Suppressor macrophage (primary cell): ENCODE data around the gene RNF11.
A peak's percentile ranks its signal among the peaks of the same experiment; 100 is the strongest.

Experiments used
- DNase-seq, 4 experiments: peaks; one replicate each; pipeline ENCODE4 v3.0.0-alpha.2; 2020 to 2022

The RNF11 gene

DNA sequence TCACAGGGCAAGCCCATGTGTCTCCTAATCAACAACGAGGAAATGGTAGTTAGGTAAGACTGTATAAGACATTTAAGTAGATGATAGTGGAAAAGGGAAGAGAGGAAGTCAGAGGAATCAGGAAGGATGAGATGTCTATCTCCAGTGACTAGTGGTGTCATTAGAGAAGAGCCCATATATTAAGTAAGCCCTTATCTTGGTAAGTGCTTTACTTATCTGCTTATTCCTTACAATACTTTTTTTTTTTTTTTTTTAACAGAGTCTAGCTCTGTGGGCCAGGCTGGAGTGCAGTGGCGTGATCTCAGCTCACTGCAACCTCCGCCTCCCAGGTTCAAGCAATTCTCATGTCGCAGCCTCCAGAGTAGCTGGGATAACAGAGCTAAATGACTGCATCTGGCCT, 29.5 kb downstream of the RNF11 start:
- peak in 2 of 4 experiments; percentile 37 to 44 for DNase-seq

DNA sequence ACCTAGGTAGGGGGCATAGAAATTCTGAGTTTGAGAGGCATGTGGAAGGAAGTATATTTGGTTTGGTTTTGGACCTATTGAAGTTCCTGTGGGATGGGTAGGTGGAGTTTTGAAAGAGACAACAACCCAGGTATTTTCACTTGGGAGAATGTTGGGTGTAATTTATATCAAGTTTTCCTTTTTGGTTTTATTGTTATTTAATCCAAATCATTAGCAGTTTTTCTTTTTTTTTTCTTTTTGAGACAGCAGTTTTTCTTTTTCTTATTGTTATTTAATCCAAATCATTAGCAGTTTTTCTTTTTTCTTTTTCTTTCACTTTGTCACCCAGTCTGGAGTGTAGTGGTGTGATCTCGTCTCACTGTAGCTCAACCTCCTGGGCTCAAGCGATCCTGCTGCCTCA, 30.1 kb downstream of the RNF11 start:
- DNase-seq = no peak

DNA sequence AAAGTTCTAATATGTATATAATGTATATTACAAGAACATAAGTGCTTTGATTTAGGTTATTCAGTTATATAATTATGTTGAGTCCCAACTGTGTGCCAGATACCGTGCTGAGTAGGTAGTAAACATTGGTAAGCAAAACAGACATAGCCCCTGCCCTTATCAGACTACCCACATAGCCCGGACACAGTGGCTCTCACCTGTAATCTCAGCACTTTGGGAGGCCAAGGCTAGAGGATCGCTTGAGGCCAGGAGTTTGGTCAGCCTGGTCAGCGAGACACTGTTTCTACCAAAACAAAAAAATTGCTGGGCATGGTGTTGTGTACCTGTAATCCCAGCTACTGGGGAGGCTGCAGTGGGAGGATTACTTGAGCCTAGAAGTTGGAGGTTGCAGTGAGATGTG, 30.7 kb downstream of the RNF11 start:
- no peak for DNase-seq

DNA sequence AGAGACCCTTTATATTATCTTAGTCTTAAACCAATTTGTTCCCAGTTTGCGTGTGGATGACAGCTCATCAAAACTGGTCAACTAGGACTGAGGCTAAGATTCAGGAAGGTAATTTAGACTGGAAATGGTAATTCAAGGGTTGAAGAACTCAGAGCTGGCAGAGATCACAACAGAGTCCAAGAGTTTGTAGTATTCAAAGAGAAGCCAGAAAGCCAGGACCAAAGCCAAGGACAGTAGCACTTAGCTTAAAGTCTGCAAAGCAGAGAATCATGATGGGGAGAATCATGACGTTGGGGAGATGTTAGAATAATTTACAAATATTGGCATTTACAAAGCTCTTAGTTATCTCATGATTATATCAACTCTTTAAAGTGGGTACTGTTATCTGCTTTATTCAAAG, 32.6 kb downstream of the RNF11 start:
- DNase-seq = peak in 1 of 4 experiments; percentile 12

DNA sequence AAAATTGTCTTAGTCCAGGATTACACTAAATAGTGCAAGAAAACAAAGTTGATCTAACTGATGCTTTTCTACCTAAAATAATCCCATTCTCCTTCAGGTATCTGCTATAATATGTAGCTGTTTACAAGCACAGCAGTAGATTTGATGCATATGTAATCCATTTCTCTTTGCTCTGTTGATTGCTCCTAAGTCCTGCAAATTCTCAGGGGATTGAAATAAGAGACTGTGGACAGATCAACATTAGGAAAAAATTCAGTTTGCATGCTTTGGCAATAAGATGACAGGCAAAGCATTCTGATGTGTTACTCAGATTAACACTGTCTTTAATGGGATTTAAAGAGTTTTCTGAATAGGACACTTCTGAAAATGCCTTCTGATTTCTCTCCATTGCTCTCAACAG, 34.7 kb downstream of the RNF11 start:
- DNase-seq = no peak

DNA sequence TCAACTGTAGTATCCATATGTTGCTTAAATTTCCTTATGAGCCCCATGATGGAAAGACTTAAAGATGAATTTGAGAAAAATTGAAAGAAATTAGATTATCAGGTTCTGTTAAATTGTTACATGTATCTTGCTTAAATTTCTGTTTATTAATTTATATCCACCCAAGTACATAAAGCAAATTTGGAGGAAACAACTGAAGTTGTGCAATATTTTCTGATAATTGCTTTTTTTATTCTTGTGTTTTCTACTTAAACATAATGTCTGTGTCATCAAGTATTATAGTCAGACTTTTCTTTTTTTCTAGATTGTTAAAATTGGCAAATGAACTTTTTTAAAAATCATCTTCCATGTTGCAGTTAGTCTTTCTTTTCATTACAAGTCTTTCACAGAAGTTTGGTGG, 36.8 kb downstream of the RNF11 start:
- DNase-seq = no peak

DNA sequence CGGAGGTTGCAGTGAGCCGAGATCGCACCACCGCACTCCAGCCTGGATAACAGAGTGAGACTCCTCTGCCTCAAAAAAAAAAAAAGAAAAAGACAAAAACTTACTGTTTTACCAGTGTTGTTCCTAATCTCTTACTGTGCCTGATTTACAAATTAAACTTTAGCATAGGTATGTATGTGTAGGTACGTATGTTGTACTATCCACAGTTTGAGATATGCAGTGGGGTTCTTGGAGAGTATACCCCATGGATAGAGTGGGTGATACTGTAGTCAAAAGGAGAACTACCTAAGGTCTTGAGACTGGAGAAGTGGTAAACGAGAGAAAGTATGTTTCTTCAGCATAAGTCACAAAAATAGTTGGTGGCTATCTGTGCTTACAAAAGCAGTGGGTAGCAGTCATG, 38.6 kb downstream of the RNF11 start:
- peak in 2 of 4 experiments; percentile 20 to 24 for DNase-seq

DNA sequence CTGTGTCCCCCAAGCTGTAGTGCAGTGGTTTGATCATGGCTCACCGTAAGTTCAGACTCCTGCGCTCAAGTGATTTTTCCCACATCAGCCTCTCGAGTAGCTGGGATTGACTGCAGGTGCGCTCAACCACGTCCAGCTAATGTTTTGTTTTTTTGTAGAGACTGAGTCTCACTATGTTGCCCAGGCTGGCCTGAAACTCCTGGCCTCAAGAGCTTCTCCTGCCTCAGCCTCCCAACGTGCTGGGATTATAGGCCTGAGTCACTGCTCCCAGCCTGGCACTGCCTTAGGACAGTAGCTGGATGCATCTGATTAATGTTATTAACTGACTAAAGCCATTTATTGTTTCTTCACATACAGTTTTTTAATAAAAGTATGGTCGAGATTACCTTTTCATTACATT, 40.2 kb downstream of the RNF11 start:
- DNase-seq = no peak

DNA sequence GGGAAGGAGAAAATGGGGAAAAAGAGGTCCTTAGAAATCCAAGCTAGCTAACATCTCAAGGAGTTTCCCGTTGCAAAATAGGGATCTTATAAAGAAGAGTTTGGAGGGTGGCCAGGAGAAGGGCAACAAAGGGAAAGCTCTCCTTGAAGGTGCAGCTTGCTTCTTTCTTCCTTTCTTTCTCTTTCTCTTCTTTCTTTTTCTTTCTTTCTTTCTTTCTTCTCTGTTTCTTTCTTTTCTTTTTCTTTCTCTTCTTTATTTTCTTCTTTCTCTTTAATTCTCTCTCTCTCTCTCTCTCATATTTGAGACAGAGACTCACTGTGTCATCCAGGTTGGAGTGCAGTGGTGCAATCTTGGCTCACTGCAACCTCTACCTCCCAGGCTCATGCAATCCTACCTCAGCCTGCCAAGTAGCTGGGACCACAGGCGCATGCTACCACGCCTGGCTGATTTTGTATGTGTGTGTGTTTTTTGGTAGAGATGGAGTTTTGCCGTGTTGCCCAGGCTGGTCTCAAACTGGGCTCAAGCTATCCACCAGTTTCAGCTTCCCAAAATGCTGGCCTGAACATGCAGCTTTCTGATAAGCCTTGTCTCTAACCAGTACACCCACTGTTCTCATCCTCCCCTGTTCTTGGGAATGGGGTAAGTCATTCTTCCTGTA, 44.4 kb downstream of the RNF11 start:
- no peak for DNase-seq

DNA sequence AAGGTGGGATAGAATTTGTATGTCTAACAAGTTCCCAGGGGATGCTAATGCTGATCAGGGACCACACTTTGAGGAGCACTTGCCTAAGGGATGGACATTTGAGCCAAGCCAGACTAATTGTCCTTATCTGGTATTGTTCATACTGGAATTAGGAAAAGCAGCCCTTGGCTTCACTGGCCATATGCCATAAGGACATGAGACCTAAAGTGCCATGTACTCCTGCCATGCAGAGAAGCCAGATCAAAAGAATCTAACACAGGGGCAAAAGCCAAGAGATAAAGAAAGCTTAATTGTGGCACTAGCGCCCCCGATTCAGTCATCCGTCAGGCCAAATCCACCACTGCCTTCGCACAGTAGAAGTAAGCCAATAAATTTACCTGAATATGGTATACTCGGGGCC, 45.7 kb downstream of the RNF11 start:
- no peak for DNase-seq

DNA sequence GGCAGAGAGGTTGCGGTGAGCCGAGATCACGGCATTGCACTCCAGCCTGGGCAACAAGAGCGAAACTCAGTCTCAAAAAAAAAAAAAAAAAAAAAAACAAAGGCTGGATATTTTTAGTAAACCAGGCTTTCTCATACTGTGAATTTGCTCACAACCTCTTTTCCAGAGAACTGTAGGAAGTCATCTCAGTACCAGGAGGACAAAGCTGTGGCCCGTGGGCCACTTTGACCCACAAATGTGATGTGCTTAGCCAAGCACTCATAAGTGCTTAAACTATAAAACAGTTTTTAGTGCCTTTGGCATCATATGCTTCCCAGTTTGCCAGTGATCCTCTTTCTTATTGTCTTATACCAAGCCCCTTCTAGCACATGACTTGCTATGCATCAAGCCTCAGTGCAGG, 46.5 kb downstream of the RNF11 start:
- no peak for DNase-seq

DNA sequence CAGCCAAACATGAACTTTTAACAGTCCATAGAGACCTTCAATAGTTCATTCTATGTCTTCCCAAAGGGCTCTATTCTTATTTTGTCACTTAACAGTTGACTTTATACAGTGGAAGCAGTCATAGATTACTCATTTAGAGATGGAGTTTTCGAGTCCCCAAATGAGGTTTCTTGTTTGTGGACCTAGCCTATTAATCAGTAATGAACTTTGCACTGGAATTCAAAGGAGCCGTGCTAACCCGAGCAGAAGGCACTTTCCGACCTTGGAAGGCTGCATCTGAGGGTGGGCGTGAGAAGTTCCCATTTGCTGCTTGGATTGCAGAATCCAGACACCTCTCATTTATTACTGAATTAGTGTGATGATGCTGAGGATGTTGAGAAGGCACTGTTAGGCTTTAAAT, 47.9 kb downstream of the RNF11 start:
- no peak for DNase-seq

DNA sequence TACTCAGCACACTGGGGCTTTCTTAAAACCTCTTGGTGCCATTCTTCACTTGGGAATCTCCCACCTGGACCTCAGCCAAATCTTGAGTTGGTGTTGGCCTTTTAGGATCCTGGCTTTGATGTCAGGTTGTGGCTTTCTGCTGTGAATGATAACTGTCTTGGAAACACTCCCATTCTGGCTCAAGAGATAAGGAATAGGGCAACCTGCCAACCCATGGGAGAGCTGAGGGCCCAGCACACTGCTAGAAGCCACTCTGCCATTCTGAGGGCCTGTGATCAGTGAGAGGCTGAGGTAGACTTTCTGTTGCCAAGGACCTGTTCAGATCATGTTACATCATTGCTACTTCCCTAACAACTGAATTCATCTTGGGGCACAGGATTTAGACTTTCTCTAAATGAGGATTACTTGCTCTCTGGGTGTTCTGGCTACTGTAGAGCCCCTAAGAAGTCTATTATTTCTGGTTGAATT, 48.4 kb downstream of the RNF11 start:
- no peak for DNase-seq

DNA sequence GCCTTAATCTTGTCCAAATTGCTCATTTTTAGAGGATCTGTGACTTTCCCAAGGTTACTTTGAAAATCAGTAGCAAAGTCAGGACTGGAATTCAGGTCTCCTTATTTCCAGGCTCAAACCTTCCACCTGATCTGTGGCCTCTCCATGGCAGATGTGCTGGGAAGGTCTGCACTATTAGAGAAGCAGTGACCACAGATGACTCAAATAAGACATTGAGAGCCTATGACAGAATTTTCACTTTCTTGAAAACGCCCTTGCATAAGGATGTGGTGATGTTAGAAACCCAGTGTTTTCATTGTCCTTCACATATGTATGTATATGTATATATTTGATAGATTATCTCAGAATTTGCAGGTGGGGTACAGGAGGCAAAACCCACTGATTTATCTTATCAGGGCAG, 49.0 kb downstream of the RNF11 start:
- DNase-seq = no peak

DNA sequence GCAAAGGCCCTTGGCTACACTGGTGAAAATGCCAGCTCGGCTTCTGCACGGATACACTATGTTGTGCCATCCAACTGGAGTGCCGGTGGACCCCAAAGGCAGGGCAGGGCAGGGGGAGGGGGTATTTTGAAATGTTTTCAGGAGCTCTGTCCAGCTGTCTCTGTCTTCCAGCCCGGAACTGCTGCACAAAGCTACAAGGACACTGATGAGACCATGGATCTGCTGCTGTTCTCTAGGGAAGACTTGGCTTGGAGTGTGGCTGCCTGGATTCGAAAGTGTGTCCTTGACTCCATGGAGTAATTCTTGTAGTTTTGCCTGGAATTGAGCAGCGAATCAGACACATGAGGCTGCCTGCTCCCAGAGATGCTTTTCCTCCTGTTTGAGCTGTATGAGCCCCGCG, 51.9 kb downstream of the RNF11 start:
- no peak for DNase-seq

DNA sequence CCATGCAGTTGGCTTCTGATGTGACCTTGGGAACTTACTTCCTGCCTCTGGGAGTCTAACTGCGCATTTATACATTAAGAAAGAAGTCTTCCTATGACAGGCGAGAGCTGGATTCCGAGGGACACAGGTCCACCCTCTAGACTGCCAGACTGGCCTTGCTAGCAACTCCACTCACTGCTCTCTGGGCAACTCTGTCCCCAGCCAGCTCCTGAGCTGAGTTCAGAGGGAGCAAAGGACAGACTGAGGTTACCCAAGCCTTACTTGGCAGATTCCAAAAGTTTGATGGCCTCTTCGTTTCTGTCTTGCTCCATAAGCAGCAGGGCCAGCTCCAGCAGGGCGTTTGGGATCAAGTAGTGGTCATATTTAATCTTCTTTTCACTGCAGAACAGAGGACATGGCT, 52.5 kb downstream of the RNF11 start:
- no peak for DNase-seq

DNA sequence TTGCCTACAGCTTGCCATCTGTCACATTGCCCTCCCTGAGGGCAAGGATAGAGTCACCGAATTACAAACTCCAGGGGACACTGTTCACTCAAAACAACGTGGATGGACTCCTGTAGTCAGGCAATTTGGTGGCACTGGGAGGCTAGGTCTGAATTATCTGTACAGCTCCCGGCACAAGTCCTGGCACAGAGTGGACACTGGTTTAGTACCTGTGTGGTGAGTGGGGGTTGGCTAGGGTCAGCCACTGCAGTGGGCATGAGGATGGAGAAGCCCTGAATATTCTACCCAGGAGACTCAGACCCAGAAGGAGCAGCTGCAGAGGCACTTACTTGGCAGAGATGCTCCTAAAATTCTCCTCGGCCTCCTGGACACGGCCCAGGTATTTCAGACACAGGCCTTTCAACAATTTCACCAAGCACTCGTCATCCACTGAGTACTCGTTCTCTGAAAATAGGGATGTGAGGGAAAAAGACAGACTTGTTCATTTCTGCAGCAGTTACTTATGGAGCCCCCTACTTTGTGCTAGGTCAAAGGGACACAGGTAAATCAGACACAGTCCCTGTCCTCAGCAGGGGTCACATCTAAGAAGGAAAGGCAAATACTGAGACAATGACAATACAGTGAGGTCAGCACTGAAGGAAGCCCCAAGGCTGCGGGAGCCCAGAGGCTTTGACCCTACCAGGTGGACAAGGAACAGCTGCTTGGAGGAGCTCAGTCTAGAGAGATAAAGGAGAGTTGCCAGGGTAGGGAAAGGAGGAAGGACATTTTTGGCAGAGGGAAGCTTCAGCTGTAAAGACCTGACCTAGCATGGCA, 53.8 kb downstream of the RNF11 start:
- DNase-seq = no peak

DNA sequence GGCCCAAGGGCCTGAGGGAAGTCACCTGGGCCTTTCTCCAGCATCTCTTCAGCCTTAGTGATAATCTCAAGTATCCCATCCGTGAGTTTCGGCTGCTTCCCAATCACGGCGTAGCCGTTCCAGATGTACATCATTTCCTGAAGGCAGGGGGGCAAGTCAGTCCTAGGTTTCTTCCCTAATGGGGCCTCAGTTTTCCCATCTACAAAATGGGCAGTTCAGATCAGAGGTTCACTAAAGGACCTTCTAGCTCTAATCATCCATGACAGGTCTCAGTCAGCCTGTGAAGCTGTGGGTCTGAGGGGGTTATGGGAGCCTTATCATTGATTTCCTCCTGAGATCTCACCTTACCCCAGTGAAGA, 54.4 kb downstream of the RNF11 start:
- no peak for DNase-seq

DNA sequence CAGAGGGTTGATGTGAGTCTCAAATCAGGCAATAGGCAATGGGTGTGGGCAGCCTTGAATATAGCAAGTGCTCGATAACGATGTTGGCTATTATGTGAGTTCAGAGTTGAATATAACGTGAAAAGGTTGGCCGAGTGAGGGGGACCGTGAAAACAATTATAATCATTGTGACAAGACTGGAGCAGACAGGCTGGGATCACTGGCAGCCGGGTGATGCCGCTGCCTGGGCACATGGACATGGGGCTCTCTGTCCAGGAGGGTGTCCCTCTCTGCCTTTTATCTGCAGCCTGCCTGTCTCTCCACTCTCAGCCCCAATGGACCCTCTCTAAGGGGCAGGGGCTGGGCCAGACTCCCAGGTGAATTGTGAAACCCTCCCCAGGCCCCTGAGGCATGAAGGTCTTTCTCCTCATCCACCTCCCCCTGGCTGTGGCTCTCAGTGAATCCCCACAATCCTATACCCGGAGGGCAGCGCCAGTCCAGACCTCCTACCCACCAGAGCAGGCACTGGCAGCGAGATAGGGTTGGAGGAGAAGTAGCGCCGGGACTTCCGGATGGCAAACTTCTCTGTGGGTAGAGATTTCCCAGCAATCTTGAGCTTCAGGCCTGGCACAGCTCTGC, 57.9 kb downstream of the RNF11 start:
- no peak for DNase-seq

DNA sequence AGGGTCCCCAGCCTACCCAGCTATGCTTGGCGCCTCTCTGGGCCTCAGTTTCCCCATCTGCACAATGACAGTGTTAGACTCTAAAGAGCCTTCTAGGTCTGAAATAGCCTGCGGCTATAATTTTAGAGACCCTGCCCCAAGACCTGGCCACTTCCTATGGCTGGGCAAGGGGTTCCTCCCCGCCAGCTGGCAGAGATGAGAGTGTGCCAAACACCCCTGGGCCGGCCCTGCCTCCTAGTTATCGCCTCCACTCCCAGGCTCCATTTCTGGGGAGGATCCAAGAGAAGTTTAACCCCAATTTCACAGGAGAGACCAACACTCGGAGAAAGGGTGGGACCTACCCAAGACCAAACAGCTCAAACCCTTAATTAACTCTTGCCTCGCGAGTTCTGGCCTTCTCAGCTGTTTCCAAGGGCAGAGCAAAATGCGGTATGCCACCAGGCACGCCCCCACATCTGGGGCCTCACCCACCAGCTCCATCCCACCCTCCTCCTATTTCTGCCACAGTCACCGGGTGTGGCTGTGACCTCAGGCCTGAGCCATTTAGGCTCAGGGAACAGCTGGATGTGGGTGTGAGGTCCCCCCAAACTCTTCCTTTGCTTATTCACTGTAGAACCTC, 58.6 kb downstream of the RNF11 start:
- no peak for DNase-seq

DNA sequence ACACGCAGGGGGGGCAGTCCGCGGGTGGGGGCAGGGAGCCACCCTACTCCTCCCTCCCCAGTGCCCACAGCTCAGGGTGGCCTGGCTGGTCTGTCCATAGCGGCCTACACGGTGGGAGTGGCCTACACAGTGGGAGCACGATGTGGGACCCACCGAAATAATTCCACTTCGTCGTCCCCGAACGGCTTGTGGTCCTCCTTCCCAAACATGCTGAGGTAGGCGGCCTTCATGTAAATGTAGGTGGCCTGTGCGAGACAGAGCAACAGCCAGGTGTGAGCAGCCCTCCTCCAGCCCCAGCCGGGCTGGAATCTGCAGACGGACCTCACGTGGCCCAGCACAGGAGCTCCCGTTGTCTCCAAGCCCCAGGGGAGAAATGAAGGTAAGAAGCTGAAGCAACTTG, 59.9 kb downstream of the RNF11 start:
- no peak for DNase-seq

DNA sequence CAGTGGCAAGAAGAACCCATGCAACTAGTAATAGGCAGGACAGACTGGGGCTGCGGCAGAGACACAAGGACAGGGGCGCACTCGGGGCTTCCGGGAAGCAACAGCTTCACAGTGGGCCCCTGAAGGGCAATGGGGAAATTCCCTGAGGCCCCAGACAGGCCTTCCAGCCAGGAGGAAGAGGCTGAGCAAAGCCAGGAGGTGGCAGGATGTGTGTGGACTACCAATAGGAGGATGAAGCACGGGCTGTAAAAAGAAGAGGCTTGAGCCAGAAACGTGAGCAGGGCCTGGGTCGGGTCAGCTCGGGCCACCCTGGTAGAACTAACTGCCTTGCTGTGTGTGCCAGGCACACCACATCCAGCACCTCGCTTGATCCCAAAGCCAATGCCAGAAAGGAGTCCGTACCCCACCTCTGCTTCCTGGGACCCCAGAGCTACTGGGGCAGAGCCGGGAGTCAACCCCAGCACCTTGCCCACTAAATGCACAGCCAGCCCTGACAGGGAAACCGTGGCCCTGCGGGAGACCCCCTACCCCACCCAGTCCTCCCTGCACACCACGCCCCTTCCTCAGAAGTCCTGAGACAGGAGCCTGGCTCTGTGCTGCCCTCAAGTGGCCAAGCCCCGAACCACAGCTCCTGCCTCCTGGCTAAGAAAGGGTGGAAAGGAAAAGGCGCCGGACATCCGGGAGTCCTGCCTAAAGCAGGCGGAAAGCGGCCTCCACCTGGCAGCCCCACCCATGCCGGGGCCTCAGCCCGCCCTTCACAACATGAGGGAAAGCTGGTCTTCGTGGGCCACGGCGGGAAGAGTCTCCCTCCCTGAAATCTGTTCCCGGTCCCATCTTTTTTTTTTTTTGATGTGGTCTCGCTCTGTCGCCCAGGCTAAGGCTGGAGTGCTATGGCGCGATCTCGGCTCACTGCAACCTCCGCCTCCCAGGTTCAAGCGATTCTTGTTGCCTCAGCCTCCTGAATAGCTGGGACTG, 60.6 kb downstream of the RNF11 start:
- DNase-seq = peak; percentile 79 to 89 (median 86)
